ENCODE results near the gene TRAK1.

DNA sequence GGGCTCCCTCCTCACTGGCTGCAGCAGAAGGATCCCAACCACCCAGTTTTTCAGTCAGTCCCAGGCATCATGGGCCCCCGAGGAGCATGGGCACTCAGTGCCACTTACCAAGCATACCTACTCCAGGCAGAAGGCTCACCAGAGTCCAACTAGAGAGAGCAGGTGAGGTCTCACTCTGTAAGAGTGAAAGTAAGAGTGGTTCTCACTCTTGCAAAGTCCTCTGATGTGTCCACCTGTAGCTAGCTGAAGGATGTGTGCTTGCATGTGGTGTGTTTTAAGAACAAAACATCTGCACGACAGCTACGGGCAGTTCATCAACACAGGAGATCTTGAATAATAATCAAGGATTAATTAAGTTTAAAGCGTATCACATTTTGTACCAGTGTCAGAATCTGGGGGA is 125.1 kb downstream of the TRAK1 start:
- TF ChIP-seq EZH2 (IDR thresholded peaks at IDR 0.05; ENCODE audit: low read depth): no peak
- TF ChIP-seq, protein P1, sequence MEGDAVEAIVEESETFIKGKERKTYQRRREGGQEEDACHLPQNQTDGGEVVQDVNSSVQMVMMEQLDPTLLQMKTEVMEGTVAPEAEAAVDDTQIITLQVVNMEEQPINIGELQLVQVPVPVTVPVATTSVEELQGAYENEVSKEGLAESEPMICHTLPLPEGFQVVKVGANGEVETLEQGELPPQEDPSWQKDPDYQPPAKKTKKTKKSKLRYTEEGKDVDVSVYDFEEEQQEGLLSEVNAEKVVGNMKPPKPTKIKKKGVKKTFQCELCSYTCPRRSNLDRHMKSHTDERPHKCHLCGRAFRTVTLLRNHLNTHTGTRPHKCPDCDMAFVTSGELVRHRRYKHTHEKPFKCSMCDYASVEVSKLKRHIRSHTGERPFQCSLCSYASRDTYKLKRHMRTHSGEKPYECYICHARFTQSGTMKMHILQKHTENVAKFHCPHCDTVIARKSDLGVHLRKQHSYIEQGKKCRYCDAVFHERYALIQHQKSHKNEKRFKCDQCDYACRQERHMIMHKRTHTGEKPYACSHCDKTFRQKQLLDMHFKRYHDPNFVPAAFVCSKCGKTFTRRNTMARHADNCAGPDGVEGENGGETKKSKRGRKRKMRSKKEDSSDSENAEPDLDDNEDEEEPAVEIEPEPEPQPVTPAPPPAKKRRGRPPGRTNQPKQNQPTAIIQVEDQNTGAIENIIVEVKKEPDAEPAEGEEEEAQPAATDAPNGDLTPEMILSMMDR (conservative IDR thresholded peaks at IDR 0.05): no peak
